Tibial nerve (tissue), 4 donors: ENCODE data around the gene ELP5. TPM values are rescaled to one million over a fixed set of nuclear protein-coding genes. Genes with fewer than 3 reads are reported as not detected.

Experiments
- DNase-seq, 2 donors: peaks; one replicate each; pipeline ENCODE4 v3.0.0-alpha.2; 2019; ENCODE audit warnings: low spot score in 2 of 2
- H3K27ac ChIP-seq, 4 donors: fragments of 200-600 bp; sonication (generic) in 3 of 4; one replicate each; pipeline ENCODE4 v1.5.1; 2017 to 2019; ENCODE audit warnings: mild to moderate bottlenecking in 1 of 4
- H3K27me3 ChIP-seq, 2 donors: fragments of 200-600 bp; sonication (generic) in 1 of 2; one replicate each; pipeline versions ENCODE4 v1.5.1 to v1.6.0; 2017 to 2019
- H3K36me3 ChIP-seq, 3 donors: fragments of 200-600 bp; sonication (generic); one replicate each; pipeline ENCODE4 v1.5.1; 2018 to 2019
- H3K4me1 ChIP-seq, 4 donors: fragments of 200-600 bp; sonication (generic) in 3 of 4; one replicate each; pipeline ENCODE4 v1.5.1; 2017 to 2019
- H3K4me3 ChIP-seq, 4 donors: fragments of 200-600 bp; sonication (generic) in 3 of 4; one replicate each; pipeline ENCODE4 v1.5.1; 2017 to 2019; ENCODE audit warnings: mild to moderate bottlenecking in 1 of 4, moderate library complexity in 1 of 4
- H3K9me3 ChIP-seq, 4 donors: fragments of 200-600 bp; sonication (generic) in 3 of 4; one replicate each; pipeline ENCODE4 v1.5.1; 2017 to 2019
- CTCF ChIP-seq, 5 experiments: fragments of 200-600 bp in 3 of 5; fragments of 450-650 bp in 2 of 5; sonication (generic) in 3 of 5; IDR thresholded peaks; one replicate each; pipeline ENCODE4 v1.5.1; 2016 to 2019; ENCODE audit warnings: antibody characterized with exemption in 5 of 5, mild to moderate bottlenecking in 3 of 5, moderate library complexity in 2 of 5
- EP300 ChIP-seq, 2 donors: sonication (generic); formaldehyde crosslinking; IDR thresholded peaks; one replicate each; pipeline ENCODE4 v1.6.1; 2017; ENCODE audit warnings: antibody characterized with exemption in 2 of 2, mild to moderate bottlenecking in 1 of 2
- POLR2A ChIP-seq, 2 donors: fragments of 450-650 bp; IDR thresholded peaks; one replicate each; pipeline ENCODE4 v1.6.1; 2017; ENCODE audit warnings: antibody characterized with exemption in 2 of 2, mild to moderate bottlenecking in 2 of 2, moderate library complexity in 2 of 2
- WGBS, 2 donors: methylation state at CpG; one replicate each; pipeline ENCODE4 v1.1.5; 2018; 5-methylcytosine and 5-hydroxymethylcytosine counted together
- total RNA-seq, 4 donors: library from RNA; depleted of rRNA; stranded (reverse); fragments of >200 nt; gene quantifications; one replicate each; pipeline ENCODE4 v1.1.0, GENCODE V29; 2016

ELP5 gene
- total RNA-seq, 4 donors from 2014 or later = 21.9 to 28.7 (median 25.0) TPM

- H3K36me3 ChIP-seq = peaks cover 3 to 28% (median 7%) of the 10 kb centered on the region in 3 donors
- TF ChIP-seq CTCF (IDR thresholded peaks at IDR 0.05) (no peak), EP300 (IDR thresholded peaks at IDR 0.05) (no peak), POLR2A (IDR thresholded peaks at IDR 0.05) (no peak)
- peak overlapping the region; percentile 72 to 89 (median 84) for H3K4me3 ChIP-seq
- H3K9me3 ChIP-seq = no peaks in the 10 kb centered on the region
- H3K27me3 ChIP-seq = no peaks in the 10 kb centered on the region
- H3K27ac ChIP-seq = peak overlapping the region; percentile 81 to 98 (median 96)
- H3K4me1 ChIP-seq = peaks cover 0 to 73% (median 40%) of the 10 kb centered on the region in 4 donors
- no peak for DNase-seq
- WGBS, 2 donors = 16 to 19% methylated on average over 12 of the region's 12 CpGs
These were observed 32.7 kb upstream of the ELP5 start for GRCh38 chr17:7219229-7219811.

GRCh38 chr17:7219812-7220592, 32.0 kb upstream of the ELP5 start, which contains the start of the genes ACADVL and DLG4:
Gene ACADVL (plus strand): TSS chr17:7219938. CDS start chr17:7219985, 47 bp downstream.
Gene DLG4 (minus strand): TSS chr17:7219836.
- Histone ChIP-seq H3K36me3 (peaks cover 3 to 35% (median 9%) of the 10 kb centered on the region in 3 donors), H3K4me1 (peaks cover 0 to 66% (median 38%) of the 10 kb centered on the region in 4 donors), H3K9me3 (no peaks in the 10 kb centered on the region), H3K27ac (peak within 1 kb of the TSS; percentile 81 to 98 (median 96)), H3K27me3 (no peaks in the 10 kb centered on the region), H3K4me3 (peak within 1 kb of the TSS; percentile 72 to 89 (median 84))
- peak; percentile 80 to 81 for DNase-seq
- TF ChIP-seq CTCF (IDR thresholded peaks at IDR 0.05) (peak in 1 of 5 experiments; percentile 29), POLR2A (IDR thresholded peaks at IDR 0.05) (peak; percentile 77 to 92), EP300 (IDR thresholded peaks at IDR 0.05) (peak; percentile 59 to 73)
- 0% methylated on average over 41 to 57 of the region's 63 CpGs for WGBS, 2 donors

GRCh38 chr17:7220593-7221277, 31.3 kb upstream of the ELP5 start:
- TF ChIP-seq EP300 (IDR thresholded peaks at IDR 0.05) (no peak), CTCF (IDR thresholded peaks at IDR 0.05) (peak in 4 of 5 experiments; percentile 15 to 30 (median 20))
- Histone ChIP-seq H3K4me3 (peak overlapping the region; percentile 72 to 89 (median 84)), H3K4me1 (peaks cover 0 to 59% (median 34%) of the 10 kb centered on the region in 4 donors), H3K27me3 (no peaks in the 10 kb centered on the region), H3K27ac (peak overlapping the region; percentile 81 to 98 (median 96)), H3K36me3 (peaks cover 3 to 42% (median 9%) of the 10 kb centered on the region in 3 donors), H3K9me3 (no peaks in the 10 kb centered on the region)
- WGBS, 2 donors = 21 to 33% methylated on average over 9 to 11 of the region's 11 CpGs
- no peak for DNase-seq

- Histone ChIP-seq H3K36me3 (peaks cover 3 to 49% (median 9%) of the 10 kb centered on the region in 3 donors), H3K4me3 (no peak overlapping the region), H3K27ac (peak overlapping the region in 3 of 4 donors; percentile 95 to 98 (median 97)), H3K27me3 (no peaks in the 10 kb centered on the region), H3K9me3 (no peaks in the 10 kb centered on the region), H3K4me1 (peaks cover 0 to 51% (median 30%) of the 10 kb centered on the region in 4 donors)
- 54 to 55% methylated on average over 10 of the region's 10 CpGs for WGBS, 2 donors
- DNase-seq = no peak
- no peak for TF ChIP-seq EP300 (IDR thresholded peaks at IDR 0.05)
- TF ChIP-seq POLR2A (IDR thresholded peaks at IDR 0.05) = no peak
- TF ChIP-seq CTCF (IDR thresholded peaks at IDR 0.05) = no peak
These were observed 30.5 kb upstream of the ELP5 start for GRCh38 chr17:7221278-7222092.
